ENCODE data around the gene UBE2J2.
A peak's percentile ranks its signal among the peaks of the same experiment; 100 is the strongest.

Gene UBE2J2

GRCh38 chr1:1307923-1308755, 34.5 kb upstream of the UBE2J2 start, which contains the start of the genes ACAP3 and PUSL1:
ACAP3 (minus strand) TSS chr1:1307930; CDS start chr1:1307815, 115 bp downstream.
PUSL1 (plus strand) TSS chr1:1308597; CDS start chr1:1308644, 47 bp downstream.
- H3K4me3 ChIP-seq (ENCODE audit: low read depth, low read length, poor library complexity, severe bottlenecking), result peak within 1 kb of the TSS; percentile 90
- no peaks in the 10 kb centered on the region for H3K9me2 ChIP-seq (ENCODE audit: low read depth, low read length)
- no peaks in the 10 kb centered on the region for H3K27me3 ChIP-seq (ENCODE audit: insufficient read depth, low read length)
- peak within 1 kb of the TSS; percentile 93 for H3K9ac ChIP-seq (ENCODE audit: low read length)
- H3F3A ChIP-seq (ENCODE audit: insufficient read depth, low read length), result no peaks in the 10 kb centered on the region
- H3K79me2 ChIP-seq (ENCODE audit: insufficient read depth, low read length), result no peaks in the 10 kb centered on the region
- H3K36me3 ChIP-seq (ENCODE audit: insufficient read depth, low read length), result peaks cover 30% of the 10 kb centered on the region; the same call in 1 of the 2 replicates
- H3K9me3 ChIP-seq (ENCODE audit: low read length), result no peaks in the 10 kb centered on the region
- no peaks in the 10 kb centered on the region for H4K20me1 ChIP-seq (ENCODE audit: insufficient read depth, low read length)
- H3K4me1 ChIP-seq (ENCODE audit: insufficient read depth, low read length, severe bottlenecking), result peaks cover 37% of the 10 kb centered on the region
- TF ChIP-seq CTCF (IDR thresholded peaks at IDR 0.05; ENCODE audit: low read length), result no peak
- H2AFZ ChIP-seq (ENCODE audit: low read length), result no peak within 1 kb of the TSS
- H3K27ac ChIP-seq (ENCODE audit: low read depth, low read length, poor library complexity, severe bottlenecking), result peak within 1 kb of the TSS; percentile 79
- H3K4me2 ChIP-seq (ENCODE audit: low read length), result peak within 1 kb of the TSS; percentile 97

GRCh38 chr1:1307261-1307922, 33.7 kb upstream of the UBE2J2 start:
- Histone ChIP-seq H3K4me2 (ENCODE audit: low read length) (peak overlapping the region; percentile 73), H3K27ac (ENCODE audit: low read depth, low read length, poor library complexity, severe bottlenecking) (no peak overlapping the region), H3F3A (ENCODE audit: insufficient read depth, low read length) (no peaks in the 10 kb centered on the region), H3K36me3 (ENCODE audit: insufficient read depth, low read length) (peaks cover 23% of the 10 kb centered on the region; the same call in 1 of the 2 replicates), H3K79me2 (ENCODE audit: insufficient read depth, low read length) (no peaks in the 10 kb centered on the region), H3K9me3 (ENCODE audit: low read length) (no peaks in the 10 kb centered on the region), H2AFZ (ENCODE audit: low read length) (no peak overlapping the region), H4K20me1 (ENCODE audit: insufficient read depth, low read length) (no peaks in the 10 kb centered on the region), H3K4me3 (ENCODE audit: low read depth, low read length, poor library complexity, severe bottlenecking) (peak overlapping the region; percentile 73), H3K4me1 (ENCODE audit: insufficient read depth, low read length, severe bottlenecking) (peaks cover 37% of the 10 kb centered on the region), H3K9me2 (ENCODE audit: low read depth, low read length) (no peaks in the 10 kb centered on the region), H3K9ac (ENCODE audit: low read length) (peak overlapping the region; percentile 61), H3K27me3 (ENCODE audit: insufficient read depth, low read length) (no peaks in the 10 kb centered on the region)
- TF ChIP-seq CTCF (IDR thresholded peaks at IDR 0.05; ENCODE audit: low read length), result no peak
- TF ChIP-seq EZH2 (IDR thresholded peaks at IDR 0.05; ENCODE audit: borderline replicate concordance, low read length), result no peak

GRCh38 chr1:1306661-1307260, 33.1 kb upstream of the UBE2J2 start:
- Histone ChIP-seq H3F3A (ENCODE audit: insufficient read depth, low read length) (no peaks in the 10 kb centered on the region), H3K79me2 (ENCODE audit: insufficient read depth, low read length) (no peaks in the 10 kb centered on the region), H3K4me3 (ENCODE audit: low read depth, low read length, poor library complexity, severe bottlenecking) (peak overlapping the region; percentile 73), H3K4me1 (ENCODE audit: insufficient read depth, low read length, severe bottlenecking) (peaks cover 37% of the 10 kb centered on the region), H3K9me3 (ENCODE audit: low read length) (no peaks in the 10 kb centered on the region), H3K36me3 (ENCODE audit: insufficient read depth, low read length) (peaks cover 22% of the 10 kb centered on the region; the same call in 1 of the 2 replicates), H3K27me3 (ENCODE audit: insufficient read depth, low read length) (no peaks in the 10 kb centered on the region), H3K9me2 (ENCODE audit: low read depth, low read length) (no peaks in the 10 kb centered on the region), H3K4me2 (ENCODE audit: low read length) (peak overlapping the region; percentile 73), H3K27ac (ENCODE audit: low read depth, low read length, poor library complexity, severe bottlenecking) (no peak overlapping the region), H2AFZ (ENCODE audit: low read length) (no peak overlapping the region), H4K20me1 (ENCODE audit: insufficient read depth, low read length) (no peaks in the 10 kb centered on the region), H3K9ac (ENCODE audit: low read length) (peak overlapping the region; percentile 61)
- TF ChIP-seq EZH2 (IDR thresholded peaks at IDR 0.05; ENCODE audit: borderline replicate concordance, low read length) (no peak), CTCF (IDR thresholded peaks at IDR 0.05; ENCODE audit: low read length) (no peak)
